PC-9 (cell line): ENCODE results near the gene GNLY.

Source experiments
- EZH2 ChIP-seq: fragments of 200-600 bp; sonication (generic); IDR thresholded peaks from 2 replicates; pipeline ENCODE4 v1.8.0; 2017; ENCODE audit warnings: antibody characterized with exemption, low read depth
- TF ChIP-seq, protein P1 (sequence below): fragments of 200-600 bp; sonication (generic); conservative IDR thresholded peaks from 2 replicates; pipeline ENCODE4 v1.6.1; 2017; ENCODE audit warnings: mixed run types, antibody characterized with exemption, mild to moderate bottlenecking, moderate library complexity

DNA sequence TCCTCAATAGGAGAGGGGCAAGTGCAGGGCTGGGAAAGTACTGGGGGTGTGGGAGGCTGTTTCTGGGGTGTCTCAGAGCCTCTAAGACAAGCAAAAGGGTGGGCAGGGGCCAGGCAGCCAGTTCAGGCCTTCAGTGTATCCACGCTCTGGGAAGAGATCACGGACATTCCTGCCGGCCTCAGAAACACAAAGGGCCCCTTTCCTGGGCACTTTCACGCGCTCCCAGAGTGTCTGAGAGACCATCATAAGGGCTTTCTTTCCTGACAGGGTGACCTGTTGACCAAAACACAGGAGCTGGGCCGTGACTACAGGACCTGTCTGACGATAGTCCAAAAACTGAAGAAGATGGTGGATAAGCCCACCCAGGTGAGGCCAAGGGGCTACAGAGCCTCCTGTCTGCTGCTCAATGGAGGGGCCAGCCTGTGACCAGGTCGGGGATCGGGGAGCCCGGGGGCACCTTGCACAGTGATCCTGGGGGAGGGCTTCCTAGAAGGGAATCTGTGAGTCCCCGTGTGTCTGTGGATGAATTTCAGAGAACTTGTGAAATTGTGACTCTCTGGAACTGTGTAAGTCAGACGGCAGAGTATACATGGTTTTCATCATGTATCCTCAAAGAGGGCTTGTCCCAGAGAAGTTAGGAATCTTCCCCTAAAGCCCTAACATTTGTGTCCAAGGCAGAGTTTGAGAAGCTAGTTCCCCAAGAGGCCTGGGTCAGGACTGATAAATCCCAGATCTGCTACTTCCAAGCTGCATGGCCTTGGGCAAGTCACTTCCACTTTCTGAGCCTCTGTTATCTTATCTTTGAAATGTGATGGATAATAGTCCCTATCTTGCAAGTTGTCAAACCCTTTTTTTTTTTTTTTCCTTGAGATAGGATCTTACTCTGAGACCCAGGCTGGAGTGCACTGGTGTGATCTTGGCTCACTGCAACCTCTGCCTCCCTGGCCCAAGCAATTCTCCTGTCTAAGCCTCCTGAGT, 1.8 kb downstream of the GNLY start:
- TF ChIP-seq, protein P1, sequence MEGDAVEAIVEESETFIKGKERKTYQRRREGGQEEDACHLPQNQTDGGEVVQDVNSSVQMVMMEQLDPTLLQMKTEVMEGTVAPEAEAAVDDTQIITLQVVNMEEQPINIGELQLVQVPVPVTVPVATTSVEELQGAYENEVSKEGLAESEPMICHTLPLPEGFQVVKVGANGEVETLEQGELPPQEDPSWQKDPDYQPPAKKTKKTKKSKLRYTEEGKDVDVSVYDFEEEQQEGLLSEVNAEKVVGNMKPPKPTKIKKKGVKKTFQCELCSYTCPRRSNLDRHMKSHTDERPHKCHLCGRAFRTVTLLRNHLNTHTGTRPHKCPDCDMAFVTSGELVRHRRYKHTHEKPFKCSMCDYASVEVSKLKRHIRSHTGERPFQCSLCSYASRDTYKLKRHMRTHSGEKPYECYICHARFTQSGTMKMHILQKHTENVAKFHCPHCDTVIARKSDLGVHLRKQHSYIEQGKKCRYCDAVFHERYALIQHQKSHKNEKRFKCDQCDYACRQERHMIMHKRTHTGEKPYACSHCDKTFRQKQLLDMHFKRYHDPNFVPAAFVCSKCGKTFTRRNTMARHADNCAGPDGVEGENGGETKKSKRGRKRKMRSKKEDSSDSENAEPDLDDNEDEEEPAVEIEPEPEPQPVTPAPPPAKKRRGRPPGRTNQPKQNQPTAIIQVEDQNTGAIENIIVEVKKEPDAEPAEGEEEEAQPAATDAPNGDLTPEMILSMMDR = no peak
- no peak for TF ChIP-seq EZH2
